Measurements from ENCODE around the gene SMG9. TPM values are rescaled to one million over a fixed set of nuclear protein-coding genes. Genes with fewer than 3 reads are reported as not detected.

Gene SMG9
- total RNA-seq, 1 experiment from 2014 or later: 18.3 TPM

Other genes starting within 250 kb of the SMG9 start
- 227 and 243 TPM in 2 replicates for gene ETHE1, start 227.8 kb downstream of the SMG9 start, total RNA-seq (2014; rRNA removed; shearing (Covaris generic))
- gene ZNF575, start 221.8 kb downstream of the SMG9 start, total RNA-seq (2014; rRNA removed; shearing (Covaris generic)): not detected in 2 replicates
- gene XRCC1, start 179.4 kb downstream of the SMG9 start, total RNA-seq (2014; rRNA removed; shearing (Covaris generic)): 64.5 and 77.2 TPM in 2 replicates
- gene PINLYP, start 179.2 kb downstream of the SMG9 start, total RNA-seq (2014; rRNA removed; shearing (Covaris generic)): 1.5 and 2.7 TPM in 2 replicates
- gene IRGQ, start 158.8 kb downstream of the SMG9 start, total RNA-seq (2014; rRNA removed; shearing (Covaris generic)): 43.1 and 63.5 TPM in 2 replicates
- gene ZNF576, start 158.4 kb downstream of the SMG9 start, total RNA-seq (2014; rRNA removed; shearing (Covaris generic)): 6.9 and 15.4 TPM in 2 replicates
- gene SRRM5, start 142.9 kb downstream of the SMG9 start, total RNA-seq (2014; rRNA removed; shearing (Covaris generic)): not detected in 2 replicates
- gene ZNF428, start 135.3 kb downstream of the SMG9 start, total RNA-seq (2014; rRNA removed; shearing (Covaris generic)): 135 and 160 TPM in 2 replicates
- gene CADM4, start 115.1 kb downstream of the SMG9 start, total RNA-seq (2014; rRNA removed; shearing (Covaris generic)): 47.8 and 58.7 TPM in 2 replicates
- gene PLAUR, start 84.8 kb downstream of the SMG9 start, total RNA-seq (2014; rRNA removed; shearing (Covaris generic)): 6.0 and 8.8 TPM in 2 replicates
- gene IRGC, start 38.9 kb downstream of the SMG9 start, total RNA-seq (2014; rRNA removed; shearing (Covaris generic)): not detected in 2 replicates
- gene KCNN4, start 26.0 kb upstream of the SMG9 start, total RNA-seq (2014; rRNA removed; shearing (Covaris generic)): 4.2 and 5.7 TPM in 2 replicates
- gene LYPD5, start 47.5 kb upstream of the SMG9 start, total RNA-seq (2014; rRNA removed; shearing (Covaris generic)): not detected in 2 replicates
- 3.8 and 13.4 TPM in 2 replicates for gene ZNF283, start 72.4 kb upstream of the SMG9 start, total RNA-seq (2014; rRNA removed; shearing (Covaris generic))
- not detected in 2 replicates for gene ZNF404, start 129.0 kb upstream of the SMG9 start, total RNA-seq (2014; rRNA removed; shearing (Covaris generic))
- gene ZNF45, start 180.3 kb upstream of the SMG9 start, total RNA-seq (2014; rRNA removed; shearing (Covaris generic)): 21.8 and 35.1 TPM in 2 replicates
- 0.61 and 1.0 TPM in 2 replicates for gene ZNF221, start 196.3 kb upstream of the SMG9 start, total RNA-seq (2014; rRNA removed; shearing (Covaris generic))
- gene ZNF155, start 229.2 kb upstream of the SMG9 start, total RNA-seq (2014; rRNA removed; shearing (Covaris generic)): 0.68 and 5.2 TPM in 2 replicates
- 1.4 and 1.9 TPM in 2 replicates for gene ZNF230, start 248.0 kb upstream of the SMG9 start, total RNA-seq (2014; rRNA removed; shearing (Covaris generic))